ENCODE data around the gene OTOP3.

OTOP3 gene

GRCh38 chr17:74922172-74922571 lies 13.5 kb upstream of the OTOP3 start:
- Mint-ChIP-seq H3K27me3 (peaks cover 22% of the 10 kb centered on the region), H3K4me1 (peaks cover 11% of the 10 kb centered on the region), H3K4me3 (no peak overlapping the region), H3K36me3 (no peaks in the 10 kb centered on the region), H3K27ac (no peak overlapping the region), H3K9me3 (no peaks in the 10 kb centered on the region)
- ATAC-seq (ENCODE audit: low read depth) (no peak), DNase-seq (ENCODE audit: low spot score in 2 of 2) (no peak)

DNA sequence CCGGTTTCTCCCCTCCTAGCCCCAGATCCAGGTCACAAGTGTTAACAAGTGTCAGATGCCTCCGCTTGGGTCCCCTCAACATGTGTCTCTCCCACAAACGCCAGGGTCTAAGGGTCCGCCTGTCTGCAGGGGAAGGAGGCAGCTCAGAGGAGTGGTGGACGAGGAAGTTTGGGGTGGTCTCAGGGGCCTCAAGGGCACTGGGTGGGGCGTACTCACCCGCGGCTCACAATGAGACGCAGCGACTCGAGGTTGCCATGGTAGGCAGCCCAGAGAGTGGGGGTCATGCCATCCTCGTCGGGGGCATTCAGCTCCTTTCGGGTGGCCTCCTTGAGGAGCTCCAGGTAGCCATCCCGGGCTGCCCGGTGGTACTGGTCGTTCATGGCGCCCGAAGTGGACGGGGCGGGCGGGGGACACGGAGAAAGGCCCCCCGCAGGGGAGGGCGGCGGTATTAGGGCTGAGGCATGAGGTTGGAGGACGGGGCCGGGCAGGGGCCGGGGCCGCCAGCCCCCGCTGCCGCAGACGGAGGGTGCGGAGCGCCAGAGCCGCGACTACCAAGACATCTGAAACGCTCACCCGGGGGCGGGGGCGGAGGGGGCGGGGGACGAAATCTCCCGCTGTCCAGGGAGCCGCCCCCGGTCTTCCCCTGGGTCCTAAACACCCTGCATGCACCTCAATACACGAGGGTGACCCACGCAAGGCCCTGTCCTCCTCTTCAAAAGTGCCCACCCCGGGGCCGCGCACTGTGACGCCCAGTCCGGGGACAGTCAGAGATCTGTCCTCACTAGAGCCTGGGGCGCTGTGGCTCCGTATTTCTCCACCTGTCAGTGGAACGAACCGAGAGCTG lies 12.8 kb upstream of the OTOP3 start, which contains the start of gene USH1G:
USH1G (minus strand) TSS at position 562 of the 844 bp plus-strand sequence; CDS start at position 380, 182 bp downstream.
- peaks cover 24% of the 10 kb centered on the region for H3K27me3 Mint-ChIP-seq
- H3K4me3 Mint-ChIP-seq, result peak within 1 kb of the TSS; percentile 69
- no peaks in the 10 kb centered on the region for H3K9me3 Mint-ChIP-seq
- DNase-seq (ENCODE audit: low spot score in 2 of 2) (no peak), ATAC-seq (ENCODE audit: low read depth) (peak; percentile 31)
- H3K36me3 Mint-ChIP-seq, result no peaks in the 10 kb centered on the region
- H3K27ac Mint-ChIP-seq, result no peak within 1 kb of the TSS
- H3K4me1 Mint-ChIP-seq, result peaks cover 11% of the 10 kb centered on the region

- peak; percentile 67 to 78 for DNase-seq (ENCODE audit: low spot score in 2 of 2)
- Mint-ChIP-seq H3K4me3 (no peak overlapping the region), H3K36me3 (no peaks in the 10 kb centered on the region), H3K27me3 (peaks cover 28% of the 10 kb centered on the region), H3K9me3 (no peaks in the 10 kb centered on the region), H3K27ac (no peak overlapping the region), H3K4me1 (peaks cover 11% of the 10 kb centered on the region)
- ATAC-seq (ENCODE audit: low read depth), result peak; percentile 74
These were observed 12.0 kb upstream of the OTOP3 start for GRCh38 chr17:74923538-74924249.

DNA sequence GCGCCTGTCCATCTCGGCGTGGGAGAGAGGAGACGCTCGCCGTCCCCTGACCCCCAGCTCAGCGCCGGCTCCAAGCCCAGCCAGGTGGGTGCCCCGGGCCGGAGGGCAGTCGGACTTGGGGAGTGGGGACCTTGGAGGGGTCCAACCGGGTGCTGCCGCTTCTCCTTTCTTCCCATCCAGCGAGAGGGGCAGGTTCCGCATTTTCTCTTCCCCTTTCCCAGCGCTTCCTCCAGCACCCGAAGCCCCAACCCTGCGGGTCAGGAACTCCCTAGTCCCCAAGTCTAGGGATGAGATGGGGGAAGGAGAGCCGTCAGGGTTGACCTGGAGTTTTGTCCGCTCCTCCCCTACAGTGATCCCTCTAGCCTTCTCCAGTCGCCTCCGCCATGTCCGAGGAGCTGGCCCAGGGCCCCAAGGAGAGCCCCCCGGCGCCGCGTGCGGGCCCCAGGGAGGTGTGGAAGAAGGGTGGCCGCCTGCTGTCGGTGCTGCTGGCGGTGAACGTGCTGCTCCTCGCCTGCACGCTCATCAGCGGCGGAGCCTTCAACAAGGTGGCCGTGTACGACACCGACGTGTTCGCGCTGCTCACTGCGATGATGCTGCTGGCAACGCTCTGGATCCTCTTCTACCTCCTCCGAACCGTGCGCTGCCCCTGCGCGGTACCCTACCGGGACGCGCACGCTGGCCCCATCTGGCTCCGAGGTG lies 11.3 kb upstream of the OTOP3 start, which contains the start of gene OTOP2:
OTOP2 (plus strand) TSS at position 24 of the 699 bp plus-strand sequence; CDS start at position 384, 360 bp downstream.
- Mint-ChIP-seq H3K4me1 (peaks cover 11% of the 10 kb centered on the region), H3K4me3 (peak within 1 kb of the TSS; percentile 57), H3K27me3 (peaks cover 30% of the 10 kb centered on the region), H3K36me3 (no peaks in the 10 kb centered on the region), H3K27ac (no peak within 1 kb of the TSS), H3K9me3 (no peaks in the 10 kb centered on the region)
- peak; percentile 32 for ATAC-seq (ENCODE audit: low read depth)
- no peak for DNase-seq (ENCODE audit: low spot score in 2 of 2)

- Mint-ChIP-seq H3K4me3 (no peak overlapping the region), H3K27me3 (peaks cover 29% of the 10 kb centered on the region), H3K27ac (no peak overlapping the region), H3K9me3 (no peaks in the 10 kb centered on the region), H3K4me1 (peaks cover 11% of the 10 kb centered on the region), H3K36me3 (no peaks in the 10 kb centered on the region)
- ATAC-seq (ENCODE audit: low read depth), result no peak
- no peak for DNase-seq (ENCODE audit: low spot score in 2 of 2)
These were observed 10.5 kb upstream of the OTOP3 start for GRCh38 chr17:74925242-74925641.

DNA sequence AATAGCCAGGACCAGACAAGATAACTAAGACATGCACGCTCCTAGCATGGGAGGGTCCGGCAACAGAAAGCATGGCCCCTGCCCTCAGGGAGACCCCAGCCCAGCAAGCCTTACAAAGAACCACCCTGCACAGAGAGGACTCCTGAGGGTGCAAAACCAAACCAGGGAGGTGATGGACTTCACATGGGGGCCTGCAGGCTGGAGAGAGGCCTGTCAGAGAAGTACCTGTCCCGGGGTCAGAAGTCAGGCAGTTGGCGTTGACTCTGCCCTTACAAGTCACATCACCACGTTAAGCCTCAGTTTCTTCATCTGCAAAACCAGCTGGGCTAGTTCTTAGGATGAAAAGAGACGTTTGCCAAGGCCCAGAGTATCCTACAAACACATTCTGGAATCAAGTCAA lies 6.9 kb upstream of the OTOP3 start:
- Mint-ChIP-seq H3K9me3 (no peaks in the 10 kb centered on the region), H3K4me1 (peaks cover 8% of the 10 kb centered on the region), H3K27me3 (peaks cover 40% of the 10 kb centered on the region), H3K36me3 (no peaks in the 10 kb centered on the region), H3K4me3 (no peak overlapping the region), H3K27ac (no peak overlapping the region)
- no peak for ATAC-seq (ENCODE audit: low read depth)
- no peak for DNase-seq (ENCODE audit: low spot score in 2 of 2)

DNA sequence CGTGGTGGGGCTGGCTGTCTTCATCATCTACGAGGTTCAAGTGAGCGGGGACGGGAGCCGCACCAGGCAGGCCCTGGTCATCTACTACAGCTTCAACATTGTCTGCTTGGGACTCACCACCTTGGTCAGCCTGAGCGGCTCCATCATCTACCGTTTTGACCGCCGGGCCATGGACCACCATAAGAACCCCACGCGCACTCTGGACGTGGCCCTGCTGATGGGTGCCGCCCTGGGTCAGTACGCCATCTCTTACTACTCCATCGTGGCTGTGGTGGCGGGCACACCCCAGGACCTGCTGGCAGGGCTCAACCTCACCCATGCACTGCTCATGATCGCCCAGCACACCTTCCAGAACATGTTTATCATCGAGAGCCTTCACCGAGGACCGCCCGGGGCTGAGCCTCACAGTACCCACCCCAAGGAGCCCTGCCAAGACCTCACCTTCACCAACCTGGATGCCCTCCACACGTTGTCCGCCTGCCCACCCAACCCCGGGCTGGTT lies 5.1 kb upstream of the OTOP3 start:
- Mint-ChIP-seq H3K9me3 (no peaks in the 10 kb centered on the region), H3K4me1 (no peaks in the 10 kb centered on the region), H3K27ac (no peak overlapping the region), H3K27me3 (peaks cover 39% of the 10 kb centered on the region), H3K4me3 (no peak overlapping the region), H3K36me3 (no peaks in the 10 kb centered on the region)
- DNase-seq (ENCODE audit: low spot score in 2 of 2) (no peak), ATAC-seq (ENCODE audit: low read depth) (no peak)

GRCh38 chr17:74935048-74935447 lies 650 bp upstream of the OTOP3 start:
- Mint-ChIP-seq H3K27ac (no peak overlapping the region), H3K4me3 (no peak overlapping the region), H3K27me3 (peaks cover 44% of the 10 kb centered on the region), H3K9me3 (no peaks in the 10 kb centered on the region), H3K36me3 (no peaks in the 10 kb centered on the region), H3K4me1 (no peaks in the 10 kb centered on the region)
- ATAC-seq (ENCODE audit: low read depth) (no peak), DNase-seq (ENCODE audit: low spot score in 2 of 2) (no peak)

DNA sequence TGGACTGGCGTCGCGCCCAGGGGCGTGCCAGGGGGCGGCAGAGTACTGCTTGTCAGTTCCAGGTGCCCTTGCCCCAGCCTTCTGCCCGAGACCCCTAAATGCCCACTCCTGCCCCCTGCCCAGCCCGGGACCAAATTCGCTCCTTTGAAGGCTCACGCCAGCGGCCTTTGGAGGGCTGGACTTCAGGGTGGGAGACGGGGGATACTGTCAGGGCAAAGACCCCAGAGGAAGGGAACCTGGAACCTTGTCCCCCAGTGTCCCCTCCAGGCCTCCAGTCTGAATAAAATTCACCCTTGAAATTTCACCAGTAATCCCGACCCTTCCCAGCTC lies 737 bp downstream of the OTOP3 start:
- Mint-ChIP-seq H3K9me3 (no peaks in the 10 kb centered on the region), H3K36me3 (no peaks in the 10 kb centered on the region), H3K27me3 (peaks cover 38% of the 10 kb centered on the region), H3K27ac (no peak overlapping the region), H3K4me1 (no peaks in the 10 kb centered on the region), H3K4me3 (no peak overlapping the region)
- no peak for ATAC-seq (ENCODE audit: low read depth)
- DNase-seq (ENCODE audit: low spot score in 2 of 2), result no peak

DNA sequence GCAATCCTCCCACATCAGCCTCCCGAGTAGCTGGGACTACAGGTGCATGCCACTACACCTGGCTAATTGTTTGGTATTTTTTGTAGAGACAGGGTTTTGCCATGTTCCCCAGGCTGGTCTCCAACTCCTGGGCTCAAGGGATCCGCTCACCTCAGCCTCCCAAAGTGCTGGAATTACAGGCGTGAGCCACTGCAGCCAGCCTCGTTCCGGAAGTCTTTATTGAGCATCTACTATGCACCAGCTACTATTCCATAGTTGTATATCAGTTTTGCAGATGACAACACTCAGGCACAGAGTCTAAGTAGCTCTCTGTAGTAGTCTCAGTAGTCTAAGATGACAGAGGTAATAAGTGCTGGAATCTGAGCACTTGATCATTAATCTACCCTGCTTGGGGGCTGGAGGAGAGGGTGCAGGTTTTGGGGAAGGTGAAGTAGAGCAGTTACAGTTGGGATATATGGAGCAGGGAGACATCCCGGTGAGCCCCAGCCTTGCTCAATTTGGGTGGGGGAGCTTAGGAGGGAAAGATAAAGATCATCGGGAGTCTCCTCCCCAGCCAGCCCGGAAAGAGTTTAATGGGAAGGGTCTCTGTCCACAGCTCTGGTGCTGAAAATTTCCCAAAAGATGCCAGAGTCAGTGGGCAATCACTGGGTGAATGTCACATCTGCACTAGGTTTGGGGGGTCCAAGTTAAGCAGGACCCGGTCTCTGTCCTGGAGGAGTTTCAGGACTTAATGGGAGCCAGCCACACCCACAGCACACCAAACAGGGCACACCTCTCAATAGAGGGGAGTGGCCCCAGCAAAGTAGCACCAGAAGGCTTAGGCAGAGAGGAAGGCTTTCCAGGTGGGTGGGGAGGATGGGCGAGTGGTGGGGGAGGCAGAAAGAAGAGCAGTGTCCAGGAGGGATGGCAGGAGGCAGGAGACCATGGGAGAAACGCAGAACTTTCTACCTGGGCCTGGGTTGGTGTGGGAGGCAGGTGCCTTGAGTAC lies 1.7 kb downstream of the OTOP3 start:
- no peak overlapping the region for H3K27ac Mint-ChIP-seq
- no peak overlapping the region for H3K4me3 Mint-ChIP-seq
- H3K27me3 Mint-ChIP-seq, result peaks cover 40% of the 10 kb centered on the region
- H3K9me3 Mint-ChIP-seq, result no peaks in the 10 kb centered on the region
- no peaks in the 10 kb centered on the region for H3K4me1 Mint-ChIP-seq
- DNase-seq (ENCODE audit: low spot score in 2 of 2) (no peak), ATAC-seq (ENCODE audit: low read depth) (no peak)
- no peaks in the 10 kb centered on the region for H3K36me3 Mint-ChIP-seq

GRCh38 chr17:74938194-74938950 lies 2.7 kb downstream of the OTOP3 start:
- Mint-ChIP-seq H3K36me3 (no peaks in the 10 kb centered on the region), H3K4me1 (no peaks in the 10 kb centered on the region), H3K4me3 (no peak overlapping the region), H3K9me3 (no peaks in the 10 kb centered on the region), H3K27me3 (peaks cover 35% of the 10 kb centered on the region), H3K27ac (no peak overlapping the region)
- DNase-seq (ENCODE audit: low spot score in 2 of 2) (no peak), ATAC-seq (ENCODE audit: low read depth) (no peak)

DNA sequence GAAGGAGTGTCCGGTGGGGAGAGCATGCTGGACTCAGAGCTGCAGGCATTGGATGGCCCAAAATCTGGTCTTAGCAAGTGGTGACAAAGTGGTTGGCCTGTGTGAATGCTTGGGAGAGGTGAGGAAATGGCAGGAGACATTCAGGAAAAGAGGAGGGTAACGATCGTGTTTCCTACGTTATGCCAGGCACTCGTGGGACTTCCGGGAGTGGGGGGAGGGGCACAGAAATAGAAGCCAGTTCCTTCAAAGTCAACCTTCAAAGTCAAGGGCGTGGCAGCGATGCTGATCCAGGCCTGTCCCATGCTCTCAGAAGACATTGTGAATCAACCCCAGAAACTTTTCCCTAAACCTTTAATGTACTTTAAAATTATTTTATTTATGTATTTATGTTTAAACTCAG lies 3.8 kb downstream of the OTOP3 start:
- no peak for DNase-seq (ENCODE audit: low spot score in 2 of 2)
- Mint-ChIP-seq H3K27ac (no peak overlapping the region), H3K9me3 (no peaks in the 10 kb centered on the region), H3K4me1 (no peaks in the 10 kb centered on the region), H3K27me3 (peaks cover 34% of the 10 kb centered on the region), H3K36me3 (no peaks in the 10 kb centered on the region), H3K4me3 (no peak overlapping the region)
- no peak for ATAC-seq (ENCODE audit: low read depth)
